Spleen (tissue), 7 donors: Measurements from ENCODE around the gene AGO3.

ENCODE experiments used
- POLR2A ChIP-seq, 3 donors: fragments of 450-650 bp; IDR thresholded peaks; one replicate each; pipeline ENCODE4 v1.5.1; 2017; ENCODE audit warnings: antibody characterized with exemption in 3 of 3, mild to moderate bottlenecking in 1 of 3
- POLR2AphosphoS5 ChIP-seq, 3 donors: sonication (generic); formaldehyde crosslinking; IDR thresholded peaks; one replicate each; pipeline ENCODE4 v1.5.1; 2017; ENCODE audit warnings: antibody characterized with exemption in 3 of 3
- TF ChIP-seq, protein P1 (sequence below), 11 experiments: fragments of 200-600 bp in 7 of 11; fragments of 450-650 bp in 4 of 11; sonication (generic) in 4 of 11; IDR thresholded peaks in 8 of 11; conservative IDR thresholded peaks in 3 of 11; 1 replicate in 7 of 11; 2 replicates in 4 of 11; pipeline versions ENCODE4 v1.4.0 to v1.8.0; 2016 to 2021; ENCODE audit warnings: antibody characterized with exemption in 11 of 11, inconsistent platforms in 4 of 11, mild to moderate bottlenecking in 1 of 11
- donor health status: DM: no; HTN: no; CAD: no; lungs with moderate emphysema.
- donor health status: DM: no; HTN: no; CAD: no.
- donor health status: DM: no; HTN: no; CAD: no.

DNA sequence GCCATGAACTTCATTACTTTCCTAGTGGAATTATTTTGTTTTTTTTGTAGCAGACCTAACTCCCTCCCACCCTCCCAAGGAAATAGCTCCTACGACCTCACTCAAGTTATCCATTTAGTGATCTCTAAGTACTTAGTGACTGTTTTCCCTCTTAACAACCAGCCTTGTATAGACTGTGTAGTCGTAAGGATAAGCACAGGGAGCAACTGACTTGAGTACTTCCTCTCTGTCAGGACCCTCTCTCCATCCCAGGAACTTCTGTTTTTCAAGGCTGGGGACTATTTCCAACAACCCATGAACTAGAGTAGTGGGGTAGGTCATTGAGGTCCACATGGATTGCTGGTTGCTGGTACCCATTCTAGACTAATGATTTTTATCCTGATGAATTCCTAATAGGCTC is 46.0 kb upstream of the AGO3 start:
- TF ChIP-seq, protein P1, sequence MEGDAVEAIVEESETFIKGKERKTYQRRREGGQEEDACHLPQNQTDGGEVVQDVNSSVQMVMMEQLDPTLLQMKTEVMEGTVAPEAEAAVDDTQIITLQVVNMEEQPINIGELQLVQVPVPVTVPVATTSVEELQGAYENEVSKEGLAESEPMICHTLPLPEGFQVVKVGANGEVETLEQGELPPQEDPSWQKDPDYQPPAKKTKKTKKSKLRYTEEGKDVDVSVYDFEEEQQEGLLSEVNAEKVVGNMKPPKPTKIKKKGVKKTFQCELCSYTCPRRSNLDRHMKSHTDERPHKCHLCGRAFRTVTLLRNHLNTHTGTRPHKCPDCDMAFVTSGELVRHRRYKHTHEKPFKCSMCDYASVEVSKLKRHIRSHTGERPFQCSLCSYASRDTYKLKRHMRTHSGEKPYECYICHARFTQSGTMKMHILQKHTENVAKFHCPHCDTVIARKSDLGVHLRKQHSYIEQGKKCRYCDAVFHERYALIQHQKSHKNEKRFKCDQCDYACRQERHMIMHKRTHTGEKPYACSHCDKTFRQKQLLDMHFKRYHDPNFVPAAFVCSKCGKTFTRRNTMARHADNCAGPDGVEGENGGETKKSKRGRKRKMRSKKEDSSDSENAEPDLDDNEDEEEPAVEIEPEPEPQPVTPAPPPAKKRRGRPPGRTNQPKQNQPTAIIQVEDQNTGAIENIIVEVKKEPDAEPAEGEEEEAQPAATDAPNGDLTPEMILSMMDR (IDR thresholded peaks at IDR 0.05 in 8 of 11, conservative IDR thresholded peaks at IDR 0.05 in 3 of 11), result no peak
- TF ChIP-seq POLR2A (IDR thresholded peaks at IDR 0.05) (no peak), POLR2AphosphoS5 (IDR thresholded peaks at IDR 0.05) (no peak)
